ENCODE data around the gene NUDC.
A peak's percentile ranks its signal among the peaks of the same experiment; 100 is the strongest.

The NUDC gene

GRCh38 chr1:26993237-26994019 is 71.9 kb downstream of the NUDC start, which contains the start of gene TRNP1:
TSS of gene TRNP1 (plus strand) at chr1:26993692. CDS start at chr1:26993787, 95 bp downstream.
- DNase-seq (ENCODE audit: low spot score) = peak; percentile 96

GRCh38 chr1:26994020-26994786 is 72.7 kb downstream of the NUDC start:
- peak; percentile 65 for DNase-seq (ENCODE audit: low spot score)
- TF ChIP-seq CTCF (IDR thresholded peaks at IDR 0.05; ENCODE audit: extremely low read depth, missing control alignments) = no peak

More at GRCh38 chr1:26993237-26994019, 71.9 kb downstream of the NUDC start, which contains the start of gene TRNP1:
- no peak for TF ChIP-seq CTCF (IDR thresholded peaks at IDR 0.05; ENCODE audit: extremely low read depth, missing control alignments)

- no peak for DNase-seq (ENCODE audit: low spot score)
- no peak for TF ChIP-seq CTCF (IDR thresholded peaks at IDR 0.05; ENCODE audit: extremely low read depth, missing control alignments)
These were observed 73.4 kb downstream of the NUDC start for GRCh38 chr1:26994787-26995517.

GRCh38 chr1:26996024-26996423 is 74.5 kb downstream of the NUDC start:
- no peak for TF ChIP-seq CTCF (IDR thresholded peaks at IDR 0.05; ENCODE audit: extremely low read depth, missing control alignments)
- DNase-seq (ENCODE audit: low spot score) = no peak

Data from GM20000 (cell line).